ENCODE results near the gene BRMS1L. TPM values are rescaled to one million over a fixed set of nuclear protein-coding genes. Genes with fewer than 3 reads are reported as not detected.

The BRMS1L gene
- total and polyA plus RNA-seq, 2 donors from 2014 or later = 7.3 to 9.0 TPM

GRCh38 chr14:35810963-35811362 lies 15.2 kb upstream of the BRMS1L start:
- FAIRE-seq = no peak

GRCh38 chr14:35814371-35815005 lies 11.7 kb upstream of the BRMS1L start:
- Histone ChIP-seq H3K4me3 (ENCODE audit: low read length in 3 of 3) (no peak overlapping the region), H3K36me3 (ENCODE audit: control insufficient read depth in 2 of 3, insufficient read depth in 3 of 3, low read length in 3 of 3) (no peaks in the 10 kb centered on the region), H3K27ac (ENCODE audit: low read depth in 2 of 2, low read length in 2 of 2) (no peak overlapping the region), H3K9me3 (ENCODE audit: control insufficient read depth in 2 of 3, insufficient read depth in 1 of 3, low read length in 3 of 3) (no peaks in the 10 kb centered on the region), H3K4me1 (ENCODE audit: control insufficient read depth in 2 of 3, insufficient read depth in 2 of 3, low read depth in 1 of 3, low read length in 3 of 3) (no peaks in the 10 kb centered on the region), H3K9ac (ENCODE audit: low read length in 3 of 3) (no peak overlapping the region), H3K27me3 (ENCODE audit: control insufficient read depth, insufficient read depth, low read length) (no peaks in the 10 kb centered on the region)
- intact Hi-C loops (cut with DNase I) = no loop called here
- no peak for FAIRE-seq
- TF ChIP-seq, protein P1, sequence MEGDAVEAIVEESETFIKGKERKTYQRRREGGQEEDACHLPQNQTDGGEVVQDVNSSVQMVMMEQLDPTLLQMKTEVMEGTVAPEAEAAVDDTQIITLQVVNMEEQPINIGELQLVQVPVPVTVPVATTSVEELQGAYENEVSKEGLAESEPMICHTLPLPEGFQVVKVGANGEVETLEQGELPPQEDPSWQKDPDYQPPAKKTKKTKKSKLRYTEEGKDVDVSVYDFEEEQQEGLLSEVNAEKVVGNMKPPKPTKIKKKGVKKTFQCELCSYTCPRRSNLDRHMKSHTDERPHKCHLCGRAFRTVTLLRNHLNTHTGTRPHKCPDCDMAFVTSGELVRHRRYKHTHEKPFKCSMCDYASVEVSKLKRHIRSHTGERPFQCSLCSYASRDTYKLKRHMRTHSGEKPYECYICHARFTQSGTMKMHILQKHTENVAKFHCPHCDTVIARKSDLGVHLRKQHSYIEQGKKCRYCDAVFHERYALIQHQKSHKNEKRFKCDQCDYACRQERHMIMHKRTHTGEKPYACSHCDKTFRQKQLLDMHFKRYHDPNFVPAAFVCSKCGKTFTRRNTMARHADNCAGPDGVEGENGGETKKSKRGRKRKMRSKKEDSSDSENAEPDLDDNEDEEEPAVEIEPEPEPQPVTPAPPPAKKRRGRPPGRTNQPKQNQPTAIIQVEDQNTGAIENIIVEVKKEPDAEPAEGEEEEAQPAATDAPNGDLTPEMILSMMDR (IDR thresholded peaks at IDR 0.05; ENCODE audit: borderline replicate concordance, extremely low read depth, insufficient read depth) = peak; percentile 65
- DNase-seq = peak in 3 of 5 donors; percentile 39 to 71 (median 53)

More at GRCh38 chr14:35810963-35811362, 15.2 kb upstream of the BRMS1L start:
- no peaks in the 10 kb centered on the region for H3K9me3 ChIP-seq (ENCODE audit: control insufficient read depth in 2 of 3, insufficient read depth in 1 of 3, low read length in 3 of 3)
- H3K9ac ChIP-seq (ENCODE audit: low read length in 3 of 3) = no peak overlapping the region
- TF ChIP-seq, protein P1 (IDR thresholded peaks at IDR 0.05; ENCODE audit: borderline replicate concordance, extremely low read depth, insufficient read depth) = no peak
- intact Hi-C loops (cut with DNase I) = no loop called here
- H3K27me3 ChIP-seq (ENCODE audit: control insufficient read depth, insufficient read depth, low read length) = no peaks in the 10 kb centered on the region
- DNase-seq = no peak
- H3K36me3 ChIP-seq (ENCODE audit: control insufficient read depth in 2 of 3, insufficient read depth in 3 of 3, low read length in 3 of 3) = no peaks in the 10 kb centered on the region
- peaks cover 0 to 6% (median 0%) of the 10 kb centered on the region in 3 donors for H3K4me1 ChIP-seq (ENCODE audit: control insufficient read depth in 2 of 3, insufficient read depth in 2 of 3, low read depth in 1 of 3, low read length in 3 of 3)
- H3K27ac ChIP-seq (ENCODE audit: low read depth in 2 of 2, low read length in 2 of 2) = no peak overlapping the region
- no peak overlapping the region for H3K4me3 ChIP-seq (ENCODE audit: low read length in 3 of 3)

DNA sequence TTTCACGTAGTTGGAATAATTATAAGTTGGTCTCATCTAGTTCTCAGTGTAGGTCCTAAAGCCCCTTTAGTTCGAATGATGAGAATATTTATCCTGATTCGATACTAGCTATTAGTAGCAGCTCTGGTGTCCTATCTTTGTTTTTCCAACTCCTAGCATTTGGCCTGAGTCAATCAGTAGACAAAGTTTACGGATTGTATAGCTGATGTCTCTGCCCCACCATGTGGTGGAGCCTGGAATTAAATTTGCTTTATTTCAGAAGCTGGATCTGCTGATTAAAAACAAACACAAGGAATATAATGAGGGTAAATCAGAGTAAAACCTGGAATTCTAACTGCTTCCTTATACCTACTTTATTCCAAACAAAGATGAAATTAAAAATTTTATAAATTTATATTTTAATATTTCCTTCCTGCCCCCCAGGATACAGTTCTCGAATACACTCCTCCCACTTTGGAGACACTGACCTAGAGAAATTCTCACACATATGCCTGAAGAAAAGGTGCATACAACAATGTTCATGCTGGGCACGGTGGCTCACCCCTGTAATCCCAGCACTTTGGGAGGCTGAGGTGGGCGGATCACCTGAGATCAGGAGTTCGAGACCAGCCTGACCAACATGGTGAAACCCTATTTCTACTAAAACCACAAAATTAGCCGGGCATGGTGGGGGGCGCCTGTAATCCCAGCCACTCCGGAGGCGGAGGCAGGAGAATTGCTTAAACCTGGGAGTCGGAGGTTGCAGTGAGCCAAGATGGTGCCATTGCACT lies 7.6 kb upstream of the BRMS1L start:
- no peaks in the 10 kb centered on the region for H3K36me3 ChIP-seq (ENCODE audit: control insufficient read depth in 2 of 3, insufficient read depth in 3 of 3, low read length in 3 of 3)
- no peaks in the 10 kb centered on the region for H3K27me3 ChIP-seq (ENCODE audit: control insufficient read depth, insufficient read depth, low read length)
- H3K9me3 ChIP-seq (ENCODE audit: control insufficient read depth in 2 of 3, insufficient read depth in 1 of 3, low read length in 3 of 3) = no peaks in the 10 kb centered on the region
- H3K27ac ChIP-seq (ENCODE audit: low read depth in 2 of 2, low read length in 2 of 2) = no peak overlapping the region
- no peaks in the 10 kb centered on the region for H3K4me1 ChIP-seq (ENCODE audit: control insufficient read depth in 2 of 3, insufficient read depth in 2 of 3, low read depth in 1 of 3, low read length in 3 of 3)
- intact Hi-C loops (cut with DNase I) = no loop called here
- no peak overlapping the region for H3K4me3 ChIP-seq (ENCODE audit: low read length in 3 of 3)
- DNase-seq = peak in 3 of 5 donors; percentile 17 to 66 (median 51)
- peak; percentile 37 for FAIRE-seq
- H3K9ac ChIP-seq (ENCODE audit: low read length in 3 of 3) = no peak overlapping the region
- TF ChIP-seq, protein P1 (IDR thresholded peaks at IDR 0.05; ENCODE audit: borderline replicate concordance, extremely low read depth, insufficient read depth) = peak; percentile 70

Measured in kidney (tissue), 14 donors.